Sigmoid colon (tissue), 4 donors: Measurements from ENCODE around the gene TMSB10.

ENCODE experiments used
- CTCF ChIP-seq, 4 experiments: fragments of 450-650 bp in 3 of 4; fragments of 200-600 bp in 1 of 4; IDR thresholded peaks; one replicate each; pipeline ENCODE4 v1.5.1; 2016 to 2019; ENCODE audit warnings: antibody characterized with exemption in 4 of 4, mild to moderate bottlenecking in 3 of 4, moderate library complexity in 2 of 4
- EP300 ChIP-seq, 4 donors: sonication (generic); formaldehyde crosslinking; IDR thresholded peaks; one replicate each; pipeline ENCODE4 v1.6.1; 2017; ENCODE audit warnings: antibody characterized with exemption in 4 of 4
- POLR2A ChIP-seq, 2 donors: fragments of 450-650 bp; IDR thresholded peaks; one replicate each; pipeline ENCODE4 v1.6.1; 2016; ENCODE audit warnings: antibody characterized with exemption in 2 of 2, mild to moderate bottlenecking in 2 of 2, moderate library complexity in 2 of 2
- POLR2AphosphoS5 ChIP-seq, 4 donors: sonication (generic); formaldehyde crosslinking; IDR thresholded peaks; one replicate each; pipeline ENCODE4 v1.6.1; 2017; ENCODE audit warnings: antibody characterized with exemption in 4 of 4

GRCh38 chr2:84862006-84862405 is 43.5 kb upstream of the TMSB10 start:
- TF ChIP-seq POLR2A (IDR thresholded peaks at IDR 0.05), result no peak
- TF ChIP-seq CTCF (IDR thresholded peaks at IDR 0.05), result no peak
- TF ChIP-seq EP300 (IDR thresholded peaks at IDR 0.05), result no peak
- no peak for TF ChIP-seq POLR2AphosphoS5 (IDR thresholded peaks at IDR 0.05)
